HG03097 (cell line): ENCODE results near the gene NES.

ENCODE experiments used
- ATAC-seq: cut with Tn5 transposase; IDR thresholded peaks from one replicate; pipeline ENCODE4 v1.9.1; 2021; ENCODE audit not compliant: unreplicated experiment, low FRiP score

NES gene

GRCh38 chr1:156676820-156677615 lies at the start of gene NES:
TSS of gene NES (minus strand) at chr1:156677407. CDS start at chr1:156677264, 143 bp downstream.
- no peak for ATAC-seq

GRCh38 chr1:156726549-156727226 lies 49.5 kb upstream of the NES start:
- no peak for ATAC-seq

GRCh38 chr1:156725683-156726280 lies 48.6 kb upstream of the NES start:
- ATAC-seq: no peak

GRCh38 chr1:156721535-156721934 lies 44.3 kb upstream of the NES start:
- ATAC-seq: no peak

- ATAC-seq: no peak
Observed at GRCh38 chr1:156721131-156721530, 43.9 kb upstream of the NES start.

- no peak for ATAC-seq
Observed at GRCh38 chr1:156717351-156717750, 40.1 kb upstream of the NES start.

- ATAC-seq: no peak
Observed at GRCh38 chr1:156714830-156715229, 37.6 kb upstream of the NES start.

GRCh38 chr1:156712626-156713025 lies 35.4 kb upstream of the NES start:
- ATAC-seq: no peak

- no peak for ATAC-seq
Observed at GRCh38 chr1:156711011-156711817, 34.0 kb upstream of the NES start.

GRCh38 chr1:156709757-156710489 lies 32.7 kb upstream of the NES start:
- ATAC-seq: no peak

- ATAC-seq: no peak
Observed at GRCh38 chr1:156709031-156709430, 31.8 kb upstream of the NES start.

GRCh38 chr1:156708218-156708661 lies 31.0 kb upstream of the NES start:
- ATAC-seq: no peak

- no peak for ATAC-seq
Observed at GRCh38 chr1:156707417-156708217, 30.4 kb upstream of the NES start.

GRCh38 chr1:156706657-156707416 lies 29.6 kb upstream of the NES start:
- no peak for ATAC-seq

GRCh38 chr1:156705918-156706656 lies 28.9 kb upstream of the NES start:
- ATAC-seq: no peak

- ATAC-seq: no peak
Observed at GRCh38 chr1:156705321-156705917, 28.2 kb upstream of the NES start, which contains the start of gene CRABP2. TSS of gene CRABP2 (minus strand) at chr1:156705583. CDS start at chr1:156705446, 137 bp downstream.

GRCh38 chr1:156704930-156705320 lies 27.7 kb upstream of the NES start:
- no peak for ATAC-seq
